Measurements from ENCODE around the gene CLK1. TPM values are rescaled to one million over a fixed set of nuclear protein-coding genes. Genes with fewer than 3 reads are reported as not detected.
A peak's percentile ranks its signal among the peaks of the same experiment; 100 is the strongest.

The CLK1 gene
- total and polyA plus RNA-seq, 2 experiments from 2014 or later, result 65.2 to 108 TPM

GRCh38 chr2:200809506-200810251 lies 54.8 kb downstream of the CLK1 start:
- Histone ChIP-seq H3K27ac (peak overlapping the region; percentile 64), H3K36me3 (peaks cover 14% of the 10 kb centered on the region), H3K27me3 (no peaks in the 10 kb centered on the region), H3K4me1 (ENCODE audit: low read depth) (peaks cover 23% of the 10 kb centered on the region), H3K9me3 (ENCODE audit: low read depth) (no peaks in the 10 kb centered on the region), H3K4me3 (no peak overlapping the region)
- peak in 1 of 2 donors; percentile 40 for DNase-seq (ENCODE audit: low read depth in 1 of 2, low spot score in 1 of 2)
- TF ChIP-seq CTCF (IDR thresholded peaks at IDR 0.05; ENCODE audit: low read depth, low read length), result no peak

Other genes with a start within 250 kb of the CLK1 start
- 92.9 and 159 TPM in 2 replicates for gene BZW1, start 52.7 kb downstream of the CLK1 start, total RNA-seq
- gene BZW1, start 52.7 kb downstream of the CLK1 start, polyA plus RNA-seq, result 133 and 159 TPM in 2 replicates
- gene PPIL3, start 24.4 kb upstream of the CLK1 start, total RNA-seq, result 64.8 and 82.6 TPM in 2 replicates
- 68.8 and 77.5 TPM in 2 replicates for gene PPIL3, start 24.4 kb upstream of the CLK1 start, polyA plus RNA-seq
- gene NIF3L1, start 24.7 kb upstream of the CLK1 start, total RNA-seq, result 26.9 and 29.2 TPM in 2 replicates
- 37.6 and 43.0 TPM in 2 replicates for gene NIF3L1, start 24.7 kb upstream of the CLK1 start, polyA plus RNA-seq
- 8.5 and 14.9 TPM in 2 replicates for gene ORC2, start 99.0 kb upstream of the CLK1 start, total RNA-seq
- gene ORC2, start 99.0 kb upstream of the CLK1 start, polyA plus RNA-seq, result 7.9 and 8.8 TPM in 2 replicates
- gene HYCC2, start 207.0 kb upstream of the CLK1 start, total RNA-seq, result 3.1 and 7.0 TPM in 2 replicates
- gene HYCC2, start 207.0 kb upstream of the CLK1 start, polyA plus RNA-seq, result 6.1 and 9.2 TPM in 2 replicates
- gene NDUFB3, start 207.3 kb upstream of the CLK1 start, total RNA-seq, result 111 and 157 TPM in 2 replicates
- 333 and 441 TPM in 2 replicates for gene NDUFB3, start 207.3 kb upstream of the CLK1 start, polyA plus RNA-seq